ENCODE results near the gene CTDSP1. TPM values are rescaled to one million over a fixed set of nuclear protein-coding genes. Genes with fewer than 3 reads are reported as not detected.
A peak's percentile ranks its signal among the peaks of the same experiment; 100 is the strongest.

The CTDSP1 gene
- total RNA-seq, 2 experiments from 2014 or later, result 169 to 174 TPM

DNA sequence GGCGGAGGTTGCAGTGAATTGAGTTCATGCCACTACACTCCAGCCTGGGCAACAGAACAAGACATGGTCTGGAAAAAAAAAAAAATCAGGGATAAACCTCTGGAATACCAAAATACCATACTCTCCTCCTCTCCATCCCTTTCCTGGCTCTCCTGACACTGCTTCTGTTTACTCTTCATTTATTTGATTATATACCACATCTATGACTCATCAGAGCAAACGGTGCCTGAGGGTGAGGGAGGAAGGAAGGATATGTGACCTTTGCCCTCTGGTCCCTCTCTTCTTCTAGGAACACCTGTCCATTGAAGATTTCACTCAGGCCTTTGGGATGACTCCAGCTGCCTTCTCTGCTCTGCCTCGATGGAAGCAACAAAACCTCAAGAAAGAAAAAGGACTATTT lies 49.3 kb downstream of the CTDSP1 start:
- H3K27me3 Mint-ChIP-seq, result no peaks in the 10 kb centered on the region
- POLR2A ChIA-PET, result no interaction called here
- peaks cover 30% of the 10 kb centered on the region for H3K36me3 Mint-ChIP-seq
- H3K27ac Mint-ChIP-seq, result no peak overlapping the region
- H3K9me3 Mint-ChIP-seq, result no peaks in the 10 kb centered on the region
- ATAC-seq (ENCODE audit: low read depth) (no peak), DNase-seq (no peak)
- no peak overlapping the region for H3K4me3 Mint-ChIP-seq
- H3K4me1 Mint-ChIP-seq, result peaks cover 2% of the 10 kb centered on the region

DNA sequence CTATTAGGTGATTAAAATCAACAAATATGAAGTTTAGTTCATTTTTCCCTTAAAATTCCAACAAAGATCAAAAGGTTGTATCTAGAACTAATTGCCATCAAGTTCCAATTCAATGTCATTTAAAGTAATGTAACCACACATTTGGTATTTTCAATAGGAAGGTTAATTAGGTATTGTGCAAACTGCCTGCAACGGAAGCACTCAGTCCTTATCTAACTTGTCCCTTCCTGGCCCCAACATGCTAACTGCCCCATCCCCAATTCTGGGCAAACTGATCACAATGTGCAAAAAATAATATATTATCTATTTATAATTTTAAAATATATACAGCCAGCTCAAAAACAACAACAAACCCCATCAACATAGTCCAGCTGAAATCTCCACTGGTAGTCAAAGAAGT lies 52.4 kb downstream of the CTDSP1 start:
- Mint-ChIP-seq H3K36me3 (peaks cover 50% of the 10 kb centered on the region), H3K4me3 (no peak overlapping the region), H3K4me1 (peaks cover 2% of the 10 kb centered on the region), H3K9me3 (peaks cover 3% of the 10 kb centered on the region), H3K27me3 (no peaks in the 10 kb centered on the region), H3K27ac (no peak overlapping the region)
- no peak for ATAC-seq (ENCODE audit: low read depth)
- DNase-seq, result no peak
- POLR2A ChIA-PET, result no interaction called here

Small RNA genes within 50 kb of the gene (microRNA-seq; reads per million reads assigned to microRNA genes)
- 51,341 reads per million, percentile 98 among the genes with 10 or more reads in this experiment for gene MIR26B

Other genes with a start within 250 kb of the CTDSP1 start
- under 1 TPM; 0.14 to 0.19 TPM for gene CXCR1, start 232.9 kb upstream of the CTDSP1 start, total RNA-seq
- 100 to 1,000 TPM; 707 to 735 TPM for gene ARPC2, start 182.7 kb upstream of the CTDSP1 start, total RNA-seq
- gene GPBAR1, start 138.9 kb upstream of the CTDSP1 start, total RNA-seq, result under 1 TPM; 0.71 to 0.72 TPM
- 10 to 100 TPM; 45.2 to 51.7 TPM for gene AAMP, start 129.7 kb upstream of the CTDSP1 start, total RNA-seq
- gene PNKD, start 129.3 kb upstream of the CTDSP1 start, total RNA-seq, result 10 to 100 TPM; 33.9 to 36.3 TPM
- gene TMBIM1, start 107.4 kb upstream of the CTDSP1 start, total RNA-seq, result 10 to 100 TPM; 61.0 to 71.5 TPM
- not detected for gene CATIP, start 43.0 kb upstream of the CTDSP1 start, total RNA-seq
- gene SLC11A1, start 17.6 kb upstream of the CTDSP1 start, total RNA-seq, result 1 to 10 TPM; 1.6 to 1.7 TPM
- gene VIL1, start 19.3 kb downstream of the CTDSP1 start, total RNA-seq, result not detected
- 10 to 100 TPM; 31.9 to 33.5 TPM for gene USP37, start 168.5 kb downstream of the CTDSP1 start, total RNA-seq
- gene CNOT9, start 169.0 kb downstream of the CTDSP1 start, total RNA-seq, result 10 to 100 TPM; 75.0 to 79.5 TPM
- under 1 TPM; 0.54 to 0.64 TPM for gene PLCD4, start 208.0 kb downstream of the CTDSP1 start, total RNA-seq